Esophagus muscularis mucosa (tissue), 4 donors: ENCODE data around the gene MSL2.

ENCODE experiments used
- CTCF ChIP-seq, 3 experiments: fragments of 200-600 bp in 2 of 3; fragments of 450-650 bp in 1 of 3; sonication (generic) in 2 of 3; IDR thresholded peaks; one replicate each; pipeline ENCODE4 v1.5.1; 2017 to 2019; ENCODE audit warnings: antibody characterized with exemption in 3 of 3, mild to moderate bottlenecking in 2 of 3, moderate library complexity in 1 of 3
- EP300 ChIP-seq: sonication (generic); formaldehyde crosslinking; IDR thresholded peaks from one replicate; pipeline ENCODE4 v1.6.1; 2017; ENCODE audit warnings: antibody characterized with exemption
- POLR2A ChIP-seq: fragments of 450-650 bp; IDR thresholded peaks from one replicate; pipeline ENCODE4 v1.6.1; 2017; ENCODE audit warnings: antibody characterized with exemption, moderate library complexity, mild to moderate bottlenecking, low read depth
- POLR2AphosphoS5 ChIP-seq, 2 donors: sonication (generic); formaldehyde crosslinking; IDR thresholded peaks; one replicate each; pipeline ENCODE4 v1.6.1; 2017; ENCODE audit warnings: antibody characterized with exemption in 2 of 2

- no peak for TF ChIP-seq CTCF (IDR thresholded peaks at IDR 0.05)
- no peak for TF ChIP-seq POLR2A
- TF ChIP-seq POLR2AphosphoS5 (IDR thresholded peaks at IDR 0.05) = no peak
- no peak for TF ChIP-seq EP300
Observed at GRCh38 chr3:136181741-136182140, 14.4 kb downstream of the MSL2 start.
